ENCODE measurements around the gene RTCA. TPM values are rescaled to one million over a fixed set of nuclear protein-coding genes. Genes with fewer than 3 reads are reported as not detected.

The RTCA gene
- total RNA-seq, 1 experiment from 2014 or later: 26.5 TPM

- H3K27ac ChIP-seq (ENCODE audit: low read depth, low read length): no peak overlapping the region
- ChIA-PET POLR2A (no interaction called here), CTCF (no interaction called here), RAD21 (ENCODE audit: low non-redundant PET in 1 of 2, low total read pairs in 2 of 2, uncharacterized antibody in 2 of 2, unreplicated experiment in 2 of 2) (no interaction called here)
- no TSS peak for BruUV-seq (replicated peaks)
- DNase-seq (ENCODE audit: low read depth, low spot score) (no peak), ATAC-seq (no peak)
- H3K27me3 ChIP-seq (ENCODE audit: insufficient read depth, low read length): no peaks in the 10 kb centered on the region
- H3K4me3 ChIP-seq (replicated peaks in 1 of 2; ENCODE audit: low read depth in 1 of 2, low read length in 2 of 2): no peak overlapping the region
- H3K79me2 ChIP-seq (ENCODE audit: insufficient read depth, low read length): no peaks in the 10 kb centered on the region
- no peaks in the 10 kb centered on the region for H3K36me3 ChIP-seq (ENCODE audit: control insufficient read depth in 1 of 2, insufficient read depth in 2 of 2, low read length in 2 of 2)
- H4K20me1 ChIP-seq (ENCODE audit: insufficient read depth): no peaks in the 10 kb centered on the region
- H3K9ac ChIP-seq (ENCODE audit: low read length): no peak overlapping the region
- intact Hi-C loops (cut with micrococcal nuclease): no loop called here
- no peak overlapping the region for H3K4me2 ChIP-seq (ENCODE audit: low read length)
- no peaks in the 10 kb centered on the region for H3K9me3 ChIP-seq (ENCODE audit: control insufficient read depth in 1 of 2, insufficient read depth in 1 of 2, low read depth in 1 of 2, low read length in 2 of 2)
- no peaks in the 10 kb centered on the region; the same call in 1 of the 2 replicates for H3K9me2 ChIP-seq (ENCODE audit: insufficient read depth)
- H2AFZ ChIP-seq (ENCODE audit: low read depth, low read length, poor library complexity, severe bottlenecking): no peak overlapping the region
- TF ChIP-seq RAD21 (IDR thresholded peaks at IDR 0.05; ENCODE audit: low read depth) (no peak), REST (IDR thresholded peaks at IDR 0.05; ENCODE audit: low read depth) (no peak), FOSL1 (IDR thresholded peaks at IDR 0.05; ENCODE audit: low read depth) (no peak), POLR2AphosphoS5 (IDR thresholded peaks at IDR 0.05; ENCODE audit: low read depth, low read length) (no peak), TCF7L2 (IDR thresholded peaks at IDR 0.05; ENCODE audit: borderline replicate concordance, extremely low read depth, insufficient read depth, insufficient read length) (no peak), ZNF274 (IDR thresholded peaks at IDR 0.05; ENCODE audit: low read depth, low read length) (no peak), EZH2 (IDR thresholded peaks at IDR 0.05) (no peak), CTCF (IDR thresholded peaks at IDR 0.05 in 2 of 3, conservative IDR thresholded peaks at IDR 0.05 in 1 of 3; ENCODE audit: borderline replicate concordance in 1 of 3, insufficient read depth in 1 of 3, low read depth in 2 of 3, low read length in 2 of 3) (no peak), ELF1 (IDR thresholded peaks at IDR 0.05; ENCODE audit: borderline replicate concordance, low read depth) (no peak), YY1 (IDR thresholded peaks at IDR 0.05; ENCODE audit: extremely low read depth, insufficient replicate concordance, low read depth, low read length) (no peak), MAX (IDR thresholded peaks at IDR 0.05) (no peak), SIN3A (IDR thresholded peaks at IDR 0.05; ENCODE audit: low read depth) (no peak), EGR1 (IDR thresholded peaks at IDR 0.05; ENCODE audit: low read depth) (no peak)
- peaks cover 0 to 8% of the 10 kb centered on the region in 2 experiments; a peak in 1 of 4 replicates for H3K4me1 ChIP-seq (ENCODE audit: control insufficient read depth in 1 of 2, insufficient read depth in 2 of 2, low read length in 2 of 2)
Measured at GRCh38 chr1:100309863-100310262, 43.8 kb downstream of the RTCA start.
